Activated T-cell treated with anti-CD3 and anti-CD28 coated beads for 24 hours (primary cell): ENCODE measurements around the gene MRI1.
"Not testable (repeated sequence)": the region's sequence is repeated elsewhere in the genome, so short reads cannot be mapped to it uniquely, and the experiment has no call there.

Source experiments
- DNase-seq: peaks from one replicate; pipeline ENCODE4 v3.0.0-alpha.2; 2020; ENCODE audit warnings: low read depth

MRI1 gene

DNA sequence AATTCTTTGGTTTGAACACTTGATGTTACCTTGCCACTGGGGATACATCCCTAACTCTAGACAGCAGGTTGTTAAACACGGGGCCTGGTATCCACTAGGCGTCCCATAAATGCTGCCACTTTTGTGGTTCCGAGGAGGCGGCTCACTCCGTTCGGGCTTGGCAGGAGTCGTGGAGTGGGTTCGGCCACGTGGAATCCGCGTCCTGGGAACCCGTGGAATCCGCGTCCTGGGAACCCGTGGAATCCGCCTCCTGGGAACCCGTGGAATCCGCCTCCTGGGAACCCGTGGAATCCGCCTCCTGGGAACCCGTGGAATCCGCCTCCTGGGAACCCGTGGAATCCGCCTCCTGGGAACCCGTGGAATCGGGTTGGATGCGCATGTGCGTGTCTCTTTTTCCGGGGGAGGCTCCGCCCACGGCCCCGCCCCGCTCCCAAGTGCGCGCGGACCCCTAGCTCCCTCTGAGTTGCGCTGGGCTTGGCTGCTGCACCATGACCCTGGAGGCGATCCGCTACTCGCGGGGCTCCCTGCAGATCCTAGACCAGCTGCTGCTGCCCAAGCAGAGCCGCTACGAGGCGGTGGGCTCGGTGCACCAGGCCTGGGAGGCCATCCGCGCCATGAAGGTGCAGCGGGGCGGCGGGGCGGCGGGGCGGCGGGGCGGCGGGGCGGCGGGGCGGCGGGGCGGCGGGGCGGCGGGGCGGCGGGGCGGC is at the start of gene MRI1:
MRI1 (plus strand) TSS at position 422 of the 707 bp plus-strand sequence; CDS start at position 489, 67 bp downstream.
- DNase-seq: peak; percentile 58

- DNase-seq: no peak
Observed at GRCh38 chr19:13717194-13717643, 47.1 kb upstream of the MRI1 start.

- no peak for DNase-seq
Observed at GRCh38 chr19:13718733-13719132, 45.6 kb upstream of the MRI1 start.

- DNase-seq: no peak
Observed at GRCh38 chr19:13722146-13722545, 42.2 kb upstream of the MRI1 start.

DNA sequence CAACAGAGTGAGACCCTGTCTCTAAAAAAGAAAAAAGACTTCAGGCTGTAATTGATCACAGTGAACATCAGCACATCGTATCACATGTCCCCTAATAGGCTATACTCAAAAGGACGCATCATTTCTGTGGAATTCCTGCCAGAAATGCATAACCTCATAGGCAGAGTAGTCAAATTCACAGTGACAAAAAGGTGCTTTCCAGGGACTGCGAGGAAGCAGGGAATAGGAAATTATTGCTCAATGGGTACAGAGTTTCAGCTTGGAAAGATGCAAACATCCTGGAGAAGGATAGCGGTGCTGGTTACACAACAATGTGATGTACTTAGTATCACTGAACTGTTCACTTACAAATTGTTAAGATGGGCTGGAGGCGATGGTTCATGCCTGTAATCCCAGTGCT is 41.1 kb upstream of the MRI1 start:
- DNase-seq: no peak

GRCh38 chr19:13726323-13726722 is 38.0 kb upstream of the MRI1 start:
- no peak for DNase-seq

DNA sequence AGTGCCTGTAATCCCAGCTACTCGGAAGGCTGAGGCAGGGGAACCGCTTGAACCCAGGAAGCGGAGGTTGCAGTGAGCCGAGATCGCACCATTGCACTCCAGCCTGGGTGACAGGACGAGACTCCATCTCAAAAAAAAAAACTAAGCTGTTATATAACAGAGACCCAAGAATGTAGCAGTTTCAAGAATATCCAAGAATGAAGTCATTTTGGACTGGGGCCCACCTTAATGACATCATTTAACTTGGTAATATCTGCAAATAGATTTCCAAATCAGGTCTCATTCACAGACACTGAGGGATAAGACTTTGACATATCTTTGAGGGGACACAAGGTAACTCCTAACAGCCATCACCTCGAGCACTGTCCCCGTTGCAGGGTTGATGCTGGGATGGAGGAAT is 36.5 kb upstream of the MRI1 start:
- DNase-seq: no peak

GRCh38 chr19:13729859-13730258 is 34.5 kb upstream of the MRI1 start:
- no peak for DNase-seq

GRCh38 chr19:13731147-13731964 is 33.0 kb upstream of the MRI1 start:
- peak; percentile 89 for DNase-seq

DNA sequence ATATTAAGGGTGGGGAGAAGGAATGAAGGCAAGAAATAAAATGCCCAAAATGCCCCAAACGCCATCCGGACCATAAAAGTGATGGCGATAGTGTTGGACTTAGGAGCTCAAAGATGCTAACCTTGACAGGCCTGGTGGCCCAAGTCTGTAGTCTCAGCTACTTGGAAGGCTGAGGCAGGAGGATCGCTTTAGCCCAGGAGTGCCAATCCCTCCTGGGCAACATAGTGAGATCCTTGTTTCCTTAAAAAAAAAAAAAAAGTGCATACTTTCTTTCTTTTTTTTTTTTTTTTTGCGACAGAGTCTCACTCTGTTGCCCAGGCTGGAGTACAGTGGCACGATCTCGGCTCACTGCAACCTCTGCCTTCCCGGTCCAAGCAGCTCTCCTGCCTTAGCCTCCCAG is 32.0 kb upstream of the MRI1 start:
- no peak for DNase-seq

DNA sequence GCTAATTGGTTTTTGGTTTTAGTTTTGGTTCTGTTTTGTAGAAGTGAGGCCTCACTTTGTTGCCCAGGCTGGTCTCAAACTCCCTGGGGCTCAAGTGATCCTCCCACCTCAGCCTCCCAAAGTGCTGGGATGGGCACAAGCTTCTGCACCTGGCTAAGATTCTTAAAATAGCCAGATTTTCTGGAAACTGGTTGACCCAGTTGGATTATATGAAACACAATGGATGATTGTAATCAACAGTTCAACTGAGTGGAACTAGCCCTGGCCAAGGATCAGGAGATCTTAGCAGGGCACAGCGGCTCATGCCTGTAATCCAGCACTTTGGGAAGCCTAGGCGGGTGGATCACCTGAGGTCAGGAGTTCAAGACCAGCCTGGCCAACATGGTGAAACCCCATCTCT is 29.6 kb upstream of the MRI1 start:
- DNase-seq: no peak

DNA sequence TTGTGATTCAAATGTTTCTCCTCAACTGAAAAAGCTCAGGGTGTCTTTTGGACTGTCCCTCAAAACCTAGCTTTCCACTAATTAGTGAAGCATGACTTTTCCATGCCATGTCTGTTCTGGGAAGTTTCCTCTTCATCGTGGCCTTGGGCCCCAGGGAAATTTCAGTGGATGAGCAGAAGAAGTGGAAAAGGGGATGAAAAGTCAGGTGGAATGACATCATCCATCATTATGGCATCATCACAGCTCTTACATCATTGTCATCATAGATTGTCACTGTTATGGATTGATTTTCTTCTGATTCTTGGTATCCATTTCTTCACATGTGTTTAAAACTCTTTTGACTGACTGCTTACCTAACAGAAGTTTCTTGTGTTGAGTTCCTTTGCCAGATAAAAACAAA is 26.2 kb upstream of the MRI1 start:
- no peak for DNase-seq

DNA sequence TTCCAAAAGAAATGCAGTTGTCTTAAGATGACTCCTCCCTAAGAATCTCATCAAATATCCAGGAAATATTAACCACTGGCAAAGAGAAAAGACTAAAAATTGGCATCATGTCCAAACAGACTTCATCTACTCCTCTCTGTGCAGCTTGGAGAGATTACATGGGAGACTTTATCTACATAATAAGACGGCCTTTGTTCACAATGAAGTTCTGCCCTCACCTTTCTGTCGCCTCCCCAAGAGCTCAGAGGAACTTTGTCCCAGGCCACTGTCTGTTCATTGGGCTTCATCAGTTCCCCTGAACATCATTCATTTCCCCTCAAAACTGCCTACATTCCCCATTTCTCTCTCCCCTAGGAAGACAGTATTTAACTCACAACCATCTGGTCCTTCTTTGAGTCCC is 22.4 kb upstream of the MRI1 start:
- no peak for DNase-seq

- DNase-seq: no peak
Observed at GRCh38 chr19:13742756-13743155, 21.6 kb upstream of the MRI1 start.

DNA sequence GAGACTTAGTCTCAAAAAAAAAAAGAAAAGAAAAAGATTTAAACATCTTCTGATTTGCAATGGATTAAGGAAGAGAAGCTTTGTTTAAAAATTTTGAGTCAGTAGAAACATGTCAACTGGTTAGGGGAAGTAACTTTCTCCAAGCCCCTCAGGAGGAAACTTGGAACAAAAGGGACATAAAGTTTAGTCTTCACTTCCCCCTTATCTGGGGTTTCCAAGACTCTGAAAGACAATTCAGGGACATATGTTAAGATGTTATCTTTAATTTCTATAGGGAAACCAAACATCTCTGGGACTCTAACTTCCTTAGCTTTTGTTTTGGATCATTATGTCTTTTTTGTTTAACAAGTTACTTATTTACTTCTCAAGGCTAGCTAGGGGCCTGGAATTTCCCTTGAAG is 20.1 kb upstream of the MRI1 start:
- no peak for DNase-seq

DNA sequence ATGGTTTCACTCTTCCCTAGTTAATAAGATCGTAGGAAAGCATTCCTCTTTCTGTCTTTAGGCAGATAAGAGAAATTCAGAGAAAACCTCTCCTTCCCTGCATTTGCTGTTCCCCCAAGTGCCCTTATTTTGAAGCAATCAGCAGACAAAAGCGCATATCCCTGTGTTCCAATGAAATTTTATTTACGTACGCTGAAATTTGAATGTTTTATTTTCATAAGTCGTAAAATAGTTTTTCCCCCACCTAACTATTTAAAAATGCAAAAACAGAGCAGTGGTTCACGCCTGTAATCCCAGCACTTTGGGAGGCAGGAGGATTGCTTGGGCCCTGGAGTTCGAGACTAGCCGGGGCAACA is 17.2 kb upstream of the MRI1 start:
- DNase-seq: no peak

DNA sequence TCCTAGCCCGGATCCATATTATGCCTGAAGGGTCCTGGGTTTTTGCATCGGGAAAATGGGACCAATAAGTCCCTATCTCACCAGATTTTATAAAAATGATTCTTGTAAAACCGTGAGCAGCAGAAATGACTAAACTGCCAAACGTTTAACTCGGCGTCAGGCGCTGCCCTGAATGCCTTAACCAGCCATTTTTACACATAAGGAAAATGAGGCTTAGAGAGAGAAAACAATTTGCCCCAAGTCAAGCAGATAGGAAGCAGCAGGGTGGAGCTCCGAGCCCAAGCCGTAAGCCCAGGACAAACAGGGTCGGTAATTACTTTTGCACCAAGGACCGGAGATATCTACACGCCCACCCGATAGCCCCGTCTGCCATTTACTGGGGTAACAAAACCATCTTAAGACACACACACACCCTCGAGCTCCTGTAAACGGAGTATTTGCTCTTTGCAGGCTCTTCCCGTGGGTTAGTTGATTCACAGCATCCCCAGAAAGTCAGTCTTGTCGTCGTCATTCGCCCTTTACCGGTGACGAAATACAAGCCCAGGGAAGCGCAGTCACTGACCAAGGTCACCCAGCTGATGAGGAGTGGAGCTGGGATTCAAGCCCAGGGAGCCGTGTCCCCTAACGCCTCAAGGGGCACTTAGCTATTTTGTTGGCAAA is 16.0 kb upstream of the MRI1 start:
- no peak for DNase-seq

- DNase-seq: no peak
Observed at GRCh38 chr19:13751436-13751835, 12.9 kb upstream of the MRI1 start.

DNA sequence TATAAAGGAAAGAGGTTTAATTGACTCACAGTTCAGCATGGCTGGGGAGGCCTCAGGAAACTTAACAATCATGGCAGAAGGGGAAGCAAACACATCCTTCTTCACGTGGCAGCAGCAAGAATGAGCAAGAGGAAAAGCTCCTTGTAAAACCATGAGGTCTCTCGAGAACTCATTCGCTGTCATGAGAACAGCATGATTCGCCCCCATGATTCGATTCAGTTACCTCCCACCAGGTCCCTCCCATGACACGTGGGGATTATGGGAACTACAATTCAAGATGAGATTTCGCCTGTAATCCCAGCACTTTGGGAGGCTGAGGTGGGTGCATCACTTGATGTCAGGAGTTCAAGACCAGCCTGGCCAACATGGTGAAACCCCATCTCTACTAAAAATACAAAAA is 10.7 kb upstream of the MRI1 start:
- DNase-seq: not testable (repeated sequence)

DNA sequence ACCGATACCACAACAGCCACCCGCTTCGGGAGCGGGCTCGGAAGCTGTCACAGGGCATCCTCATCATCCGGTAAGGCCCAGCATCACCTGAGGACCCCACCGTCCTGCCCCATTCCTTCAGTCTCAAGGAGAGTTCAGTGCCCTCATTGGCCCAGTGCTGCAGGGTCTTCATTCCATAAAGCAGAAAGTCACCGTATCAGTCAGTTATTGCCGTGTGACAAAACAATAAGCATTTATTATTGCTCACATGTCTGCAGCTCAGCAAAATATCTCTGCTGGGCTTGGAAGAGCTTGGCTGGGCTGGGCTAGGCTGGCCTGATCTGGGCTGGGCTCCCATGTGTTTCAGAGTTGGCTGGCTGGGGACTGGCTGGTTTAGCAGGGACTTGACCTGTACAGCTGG is 8.1 kb upstream of the MRI1 start:
- DNase-seq: no peak

- DNase-seq: no peak
Observed at GRCh38 chr19:13757805-13758772, 6.2 kb upstream of the MRI1 start.

- no peak for DNase-seq
Observed at GRCh38 chr19:13758795-13759194, 5.5 kb upstream of the MRI1 start.
